Pancreas (tissue), 10 donors: ENCODE data around the gene SVEP1. TPM values are rescaled to one million over a fixed set of nuclear protein-coding genes. Genes with fewer than 3 reads are reported as not detected.

Experiments used
- ATAC-seq, 4 donors: fragments of 200-7000 bp; cut with Tn5 transposase; one replicate each; pipeline versions ENCODE4 v1.8.0 to v1.9.1; 2020; ENCODE audit warnings: mild to moderate bottlenecking in 4 of 4, moderate library complexity in 4 of 4
- DNase-seq, 6 donors: peaks; one replicate each; pipeline ENCODE4 v3.0.0-alpha.2; 2020
- FAIRE-seq: peaks from 2 replicates; lab custom pipeline; 2012; peaks lifted over from hg19 to GRCh38; lab: Jason Lieb, UNC
- H3K27ac ChIP-seq, 4 donors: fragments of 200-600 bp; sonication (generic); 1 replicate in 3 of 4; 2 replicates in 1 of 4; pipeline versions ENCODE4 v1.5.0 to v1.8.0; 2020
- H3K27me3 ChIP-seq, 4 donors: fragments of 200-600 bp; one replicate each; pipeline ENCODE4 v1.8.0; 2021
- H3K36me3 ChIP-seq, 3 donors: fragments of 200-600 bp; sonication (generic) in 1 of 3; one replicate each; pipeline versions ENCODE4 v1.5.0 to v1.8.0; 2020 to 2021
- H3K4me1 ChIP-seq, 3 donors: fragments of 200-600 bp; one replicate each; pipeline ENCODE4 v1.8.0; 2021
- H3K4me3 ChIP-seq, 4 donors: fragments of 200-600 bp; sonication (generic) in 2 of 4; one replicate each; pipeline versions ENCODE4 v1.5.0 to v1.8.0; 2020 to 2021
- H3K9me3 ChIP-seq, 4 donors: fragments of 200-600 bp; one replicate each; pipeline ENCODE4 v1.8.0; 2021
- WGBS, 2 donors: extraction: QIAGEN DNeasy Blood & Tissue Kit; methylation state at CpG; one replicate each; pipeline ENCODE4 v1.1.7; 2013; 5-methylcytosine and 5-hydroxymethylcytosine counted together
- intact Hi-C, 3 donors: fragments of 100-400 bp; cut with DNase I; formaldehyde crosslinking; loops; one replicate each; pipeline versions ENCODE4 v1.11.1 to v1.14.2; 2022
- polyA plus RNA-seq, 2 donors: library from polyadenylated mRNA; stranded (reverse); fragments of 200-250 nt; gene quantifications; one replicate each; pipeline ENCODE4 v1.2.3, GENCODE V29; 2013
- total RNA-seq, 6 donors: library from RNA; stranded (reverse); fragmentation: NEBNext Ultra II Directional in 4 of 6; extraction: Animal tissue kit (Norgen Biotek cat#: 25700) in 4 of 6; gene quantifications; one replicate each; pipeline versions ENCODE4 v1.2.1 to v1.2.4, GENCODE V29; 2021 to 2023
- TF ChIP-seq, protein P1 (sequence below), 4 donors: fragments of 200-600 bp; sonication (generic) in 3 of 4; IDR thresholded peaks; one replicate each; pipeline versions ENCODE4 v1.5.0 to v1.8.0; 2021; ENCODE audit warnings: antibody characterized with exemption in 4 of 4
- donor health status: healthy with polysubstance abuse.
- donor health status: DM: no; HTN: no; CAD: no; lungs with moderate emphysema.
- donor health status: DM: no; HTN: no; CAD: no.
- donor health status: control.
- donor health status: control.
- donor health status: Bipolar disorder and iron deficiency.
- donor health status: DM: yes; HTN: yes; CAD: no.
- donor health status: DM: no; HTN: no; CAD: no.
- donor health status: DM: no; HTN: no; CAD: no.
- donor health status: DM: yes; HTN: yes; CAD: no.

SVEP1 gene
- total and polyA plus RNA-seq, 8 donors: 0.96 to 12.8 (median 4.3) TPM

DNA sequence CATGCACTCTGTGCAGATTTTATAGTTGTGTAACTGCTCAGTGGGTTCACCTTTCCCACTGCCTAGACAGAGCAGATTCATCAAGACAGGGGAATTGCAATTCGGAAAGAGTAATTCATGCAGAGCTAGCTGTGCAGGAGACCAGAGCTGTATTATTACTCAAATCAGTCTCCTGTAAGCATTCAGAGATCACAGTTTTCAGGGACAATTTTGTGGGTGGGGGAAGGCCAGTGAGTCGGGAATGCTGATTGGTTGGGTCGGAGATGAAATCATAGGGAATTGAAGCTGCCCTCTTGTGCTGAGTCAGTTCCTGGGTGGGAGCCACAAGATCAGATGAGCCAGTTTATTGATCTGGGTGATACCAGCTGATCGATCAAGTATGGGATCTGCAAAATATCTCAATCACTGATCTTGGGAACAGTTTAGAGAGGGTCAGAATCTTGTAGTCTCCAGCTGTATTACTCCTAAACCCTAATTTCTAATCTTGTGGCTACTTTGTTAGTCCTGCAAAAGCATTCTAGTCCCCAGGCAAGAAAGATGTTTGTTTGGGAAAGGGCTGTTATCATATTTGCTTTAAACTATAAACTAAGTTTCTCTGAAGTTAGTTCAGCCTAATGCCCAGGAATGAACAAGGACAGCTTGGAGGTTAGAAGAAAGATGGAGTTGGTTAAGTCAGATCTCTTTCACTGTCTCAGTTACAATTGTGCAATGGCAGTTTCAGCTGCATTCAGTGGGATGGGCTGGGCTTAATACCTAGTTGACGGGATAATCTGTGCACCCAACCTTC, 12.7 kb upstream of the SVEP1 start:
- Histone ChIP-seq H3K9me3 (no peaks in the 10 kb centered on the region), H3K36me3 (no peaks in the 10 kb centered on the region), H3K4me1 (no peaks in the 10 kb centered on the region), H3K27ac (no peak overlapping the region), H3K27me3 (no peaks in the 10 kb centered on the region), H3K4me3 (no peak overlapping the region)
- no peak for FAIRE-seq
- TF ChIP-seq, protein P1, sequence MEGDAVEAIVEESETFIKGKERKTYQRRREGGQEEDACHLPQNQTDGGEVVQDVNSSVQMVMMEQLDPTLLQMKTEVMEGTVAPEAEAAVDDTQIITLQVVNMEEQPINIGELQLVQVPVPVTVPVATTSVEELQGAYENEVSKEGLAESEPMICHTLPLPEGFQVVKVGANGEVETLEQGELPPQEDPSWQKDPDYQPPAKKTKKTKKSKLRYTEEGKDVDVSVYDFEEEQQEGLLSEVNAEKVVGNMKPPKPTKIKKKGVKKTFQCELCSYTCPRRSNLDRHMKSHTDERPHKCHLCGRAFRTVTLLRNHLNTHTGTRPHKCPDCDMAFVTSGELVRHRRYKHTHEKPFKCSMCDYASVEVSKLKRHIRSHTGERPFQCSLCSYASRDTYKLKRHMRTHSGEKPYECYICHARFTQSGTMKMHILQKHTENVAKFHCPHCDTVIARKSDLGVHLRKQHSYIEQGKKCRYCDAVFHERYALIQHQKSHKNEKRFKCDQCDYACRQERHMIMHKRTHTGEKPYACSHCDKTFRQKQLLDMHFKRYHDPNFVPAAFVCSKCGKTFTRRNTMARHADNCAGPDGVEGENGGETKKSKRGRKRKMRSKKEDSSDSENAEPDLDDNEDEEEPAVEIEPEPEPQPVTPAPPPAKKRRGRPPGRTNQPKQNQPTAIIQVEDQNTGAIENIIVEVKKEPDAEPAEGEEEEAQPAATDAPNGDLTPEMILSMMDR (IDR thresholded peaks at IDR 0.05): no peak
- WGBS, 2 donors: 44 to 69% methylated on average over 5 of the region's 5 CpGs
- no peak for ATAC-seq
- intact Hi-C loops: no loop called here
- DNase-seq: no peak

DNA sequence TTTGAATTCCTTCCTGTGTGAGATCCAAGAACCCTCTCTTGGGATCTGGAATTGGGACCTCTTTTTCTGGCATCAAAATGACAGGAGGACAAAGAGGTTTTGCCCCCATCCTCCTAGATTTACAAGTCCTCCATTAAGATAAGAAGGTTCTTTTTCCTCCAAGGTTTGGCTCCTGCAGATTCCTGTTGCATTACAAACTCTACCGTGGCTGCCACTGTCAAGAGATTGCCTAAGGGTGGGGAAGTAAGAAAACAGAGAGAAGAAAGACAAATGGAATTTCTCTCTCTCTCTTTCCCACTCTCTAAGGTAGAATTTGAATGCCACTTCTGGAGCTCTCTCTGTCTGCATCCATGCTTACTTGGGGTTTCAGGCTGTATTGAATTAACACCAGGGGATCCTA, 12.0 kb upstream of the SVEP1 start:
- ATAC-seq (no peak), FAIRE-seq (no peak), DNase-seq (no peak)
- 19 to 22% methylated on average over 1 of the region's 1 CpG for WGBS, 2 donors
- no peak overlapping the region for H3K4me3 ChIP-seq
- H3K36me3 ChIP-seq: no peaks in the 10 kb centered on the region
- intact Hi-C loops: no loop called here
- no peaks in the 10 kb centered on the region for H3K9me3 ChIP-seq
- TF ChIP-seq, protein P1 (IDR thresholded peaks at IDR 0.05): no peak
- no peaks in the 10 kb centered on the region for H3K4me1 ChIP-seq
- no peak overlapping the region for H3K27ac ChIP-seq
- no peaks in the 10 kb centered on the region for H3K27me3 ChIP-seq

DNA sequence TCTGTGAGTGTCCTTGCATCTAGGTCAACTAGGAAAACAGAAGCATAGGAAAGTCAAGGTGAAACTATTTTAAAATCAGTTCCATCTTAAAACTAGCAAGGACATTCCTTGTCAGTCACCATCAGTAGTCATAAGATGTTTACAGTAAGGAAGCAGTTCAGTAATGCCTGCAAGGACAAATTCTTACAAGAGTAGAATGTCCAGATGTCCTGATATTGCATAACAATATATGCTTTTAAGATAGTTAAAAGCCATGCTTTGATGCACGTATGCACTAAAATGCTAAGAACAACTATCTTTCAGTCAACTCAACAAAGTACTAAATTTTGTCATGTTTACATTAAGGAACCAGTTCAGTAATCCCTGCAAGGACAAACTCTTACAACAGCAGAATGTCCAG, 11.3 kb upstream of the SVEP1 start:
- FAIRE-seq (no peak), DNase-seq (no peak), ATAC-seq (no peak)
- Histone ChIP-seq H3K4me3 (no peak overlapping the region), H3K27me3 (no peaks in the 10 kb centered on the region), H3K9me3 (no peaks in the 10 kb centered on the region), H3K36me3 (no peaks in the 10 kb centered on the region), H3K4me1 (no peaks in the 10 kb centered on the region), H3K27ac (no peak overlapping the region)
- WGBS, 2 donors: 62 to 84% methylated on average over 1 of the region's 1 CpG
- TF ChIP-seq, protein P1 (IDR thresholded peaks at IDR 0.05): no peak
- intact Hi-C loops: no loop called here

DNA sequence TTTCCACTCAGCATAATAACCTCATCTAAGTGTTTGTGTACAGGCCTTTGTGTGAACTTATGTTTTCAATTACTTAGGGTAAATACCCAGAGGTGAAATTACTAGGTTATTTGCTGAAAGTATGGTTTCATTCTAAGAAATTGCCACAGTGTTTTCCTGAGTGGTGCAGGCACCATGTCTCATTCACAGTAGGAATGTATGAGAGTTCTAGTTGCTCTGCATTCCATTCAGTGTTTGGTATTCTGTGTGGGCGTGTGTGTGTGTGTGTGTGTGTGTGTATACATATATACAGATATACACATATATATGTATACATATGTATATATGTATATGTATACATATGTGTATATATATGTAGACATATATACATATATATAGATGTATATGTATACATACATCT, 8.8 kb upstream of the SVEP1 start:
- no peak for DNase-seq
- Histone ChIP-seq H3K4me3 (no peak overlapping the region), H3K27ac (no peak overlapping the region), H3K36me3 (no peaks in the 10 kb centered on the region), H3K9me3 (no peaks in the 10 kb centered on the region), H3K4me1 (no peaks in the 10 kb centered on the region), H3K27me3 (no peaks in the 10 kb centered on the region)
- intact Hi-C loops: no loop called here
- no peak for ATAC-seq
- FAIRE-seq: no peak
- WGBS, 2 donors: 41 to 74% methylated on average over 1 of the region's 1 CpG
- TF ChIP-seq, protein P1 (IDR thresholded peaks at IDR 0.05): no peak

DNA sequence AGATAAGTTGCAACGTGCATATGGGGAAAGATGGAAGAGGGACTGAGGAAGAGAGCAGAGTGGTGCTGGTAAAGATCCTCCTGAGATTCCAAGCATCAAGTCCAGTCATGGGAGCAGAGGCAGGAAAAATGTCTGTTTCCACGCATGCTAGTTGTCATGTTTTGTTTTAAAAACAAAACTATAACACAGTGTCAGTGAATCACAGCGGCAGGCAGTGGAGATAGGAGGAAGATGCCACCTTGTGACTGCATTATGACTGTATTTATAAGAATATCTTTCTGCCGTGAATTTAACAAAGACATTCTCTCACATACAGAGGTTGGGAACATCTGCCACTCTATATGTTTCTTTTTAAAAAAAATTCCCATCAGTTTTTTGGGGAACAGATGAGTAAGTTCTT, 3.7 kb upstream of the SVEP1 start:
- intact Hi-C loops: no loop called here
- no peak overlapping the region for H3K27ac ChIP-seq
- TF ChIP-seq, protein P1 (IDR thresholded peaks at IDR 0.05): no peak
- H3K36me3 ChIP-seq: no peaks in the 10 kb centered on the region
- DNase-seq (no peak), ATAC-seq (no peak), FAIRE-seq (no peak)
- H3K27me3 ChIP-seq: peaks cover 0 to under 1% (median 0%) of the 10 kb centered on the region in 4 donors
- H3K9me3 ChIP-seq: no peaks in the 10 kb centered on the region
- H3K4me3 ChIP-seq: no peak overlapping the region
- WGBS, 2 donors: 49 to 63% methylated on average over 4 of the region's 4 CpGs
- no peaks in the 10 kb centered on the region for H3K4me1 ChIP-seq
